Activated naive CD4-positive, alpha-beta T cell treated with anti-CD3 and anti-CD28 coated beads, Interleukin-2, amount 10 ng/mL, durations not matched to agents 7 days and 5 days (primary cell): ENCODE results near the gene CCL25.
"Not testable (repeated sequence)": the region's sequence is repeated elsewhere in the genome, so short reads cannot be mapped to it uniquely, and the experiment has no call there.

Experiments
- CTCF ChIA-PET: fragments of 350-600 bp; sonication (Branson Sonifier 250); formaldehyde crosslinking; loops from one replicate; lab custom pipeline; 2021; ENCODE audit warnings: antibody characterized with exemption; lab: Charles Lee
- DNase-seq: peaks from one replicate; pipeline ENCODE4 v3.0.0-alpha.2; 2020
- H3K27ac Mint-ChIP-seq: one replicate; pipeline ENCODE4 v1.8.0; 2021; ENCODE audit warnings: mild to moderate bottlenecking, moderate library complexity, mixed read lengths
- H3K27me3 Mint-ChIP-seq: one replicate; pipeline ENCODE4 v1.8.0; 2021; ENCODE audit warnings: mild to moderate bottlenecking, mixed read lengths
- H3K36me3 Mint-ChIP-seq: one replicate; pipeline ENCODE4 v1.8.0; 2021; ENCODE audit warnings: mixed read lengths
- H3K4me1 Mint-ChIP-seq: one replicate; pipeline ENCODE4 v1.8.0; 2021; ENCODE audit warnings: mixed read lengths
- H3K4me3 Mint-ChIP-seq: one replicate; pipeline ENCODE4 v1.8.0; 2021; ENCODE audit warnings: mild to moderate bottlenecking, moderate library complexity, mixed read lengths
- H3K9me3 Mint-ChIP-seq: one replicate; pipeline ENCODE4 v1.8.0; 2021; ENCODE audit warnings: mixed read lengths

Gene CCL25

GRCh38 chr19:8033287-8034177, 19.0 kb upstream of the CCL25 start:
- peaks cover 57% of the 10 kb centered on the region for H3K27me3 Mint-ChIP-seq
- H3K4me3 Mint-ChIP-seq, H3K9me3 Mint-ChIP-seq, H3K4me1 Mint-ChIP-seq, H3K36me3 Mint-ChIP-seq, DNase-seq, CTCF ChIA-PET, H3K27ac Mint-ChIP-seq: not testable (repeated sequence)

DNA sequence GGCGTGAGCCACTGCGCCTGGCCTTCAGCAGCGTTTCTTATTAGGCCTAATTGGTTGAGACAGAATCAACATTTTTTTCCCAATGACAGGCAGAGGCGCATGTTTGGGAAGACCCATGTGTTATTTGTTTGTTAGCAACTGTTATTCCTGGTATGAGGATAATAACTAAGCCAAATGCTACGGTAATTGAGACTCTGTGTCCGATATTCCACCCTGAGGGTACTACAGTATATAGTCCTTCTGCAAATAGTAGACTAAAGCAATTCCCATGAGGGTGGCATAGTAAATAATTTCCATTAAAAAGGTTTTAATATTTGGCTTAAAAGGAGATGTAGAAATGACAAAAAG, 18.4 kb upstream of the CCL25 start:
- DNase-seq: no peak
- Mint-ChIP-seq H3K4me1 (no peaks in the 10 kb centered on the region), H3K4me3 (no peak overlapping the region), H3K36me3 (no peaks in the 10 kb centered on the region), H3K9me3 (no peaks in the 10 kb centered on the region), H3K27me3 (peaks cover 57% of the 10 kb centered on the region), H3K27ac (no peak overlapping the region)
- CTCF ChIA-PET: no interaction called here

- DNase-seq: no peak
- H3K27me3 Mint-ChIP-seq: peaks cover 49% of the 10 kb centered on the region
- CTCF ChIA-PET: no interaction called here
- no peaks in the 10 kb centered on the region for H3K4me1 Mint-ChIP-seq
- no peak overlapping the region for H3K27ac Mint-ChIP-seq
- no peaks in the 10 kb centered on the region for H3K36me3 Mint-ChIP-seq
- no peaks in the 10 kb centered on the region for H3K9me3 Mint-ChIP-seq
- H3K4me3 Mint-ChIP-seq: no peak overlapping the region
Measured at GRCh38 chr19:8036434-8037099, 16.0 kb upstream of the CCL25 start.

GRCh38 chr19:8038815-8039214, 13.7 kb upstream of the CCL25 start:
- Mint-ChIP-seq H3K4me3 (no peak overlapping the region), H3K36me3 (no peaks in the 10 kb centered on the region)
- CTCF ChIA-PET: no interaction called here

GRCh38 chr19:8039231-8039630, 13.3 kb upstream of the CCL25 start:
- Mint-ChIP-seq H3K9me3 (no peaks in the 10 kb centered on the region), H3K27ac (no peak overlapping the region), H3K4me3 (no peak overlapping the region), H3K27me3 (peaks cover 39% of the 10 kb centered on the region), H3K36me3 (no peaks in the 10 kb centered on the region), H3K4me1 (no peaks in the 10 kb centered on the region)
- CTCF ChIA-PET: no interaction called here
- no peak for DNase-seq

More at GRCh38 chr19:8038815-8039214, 13.7 kb upstream of the CCL25 start:
- peaks cover 38% of the 10 kb centered on the region for H3K27me3 Mint-ChIP-seq
- no peaks in the 10 kb centered on the region for H3K9me3 Mint-ChIP-seq
- DNase-seq: no peak
- H3K4me1 Mint-ChIP-seq: no peaks in the 10 kb centered on the region
- H3K27ac Mint-ChIP-seq: no peak overlapping the region

DNA sequence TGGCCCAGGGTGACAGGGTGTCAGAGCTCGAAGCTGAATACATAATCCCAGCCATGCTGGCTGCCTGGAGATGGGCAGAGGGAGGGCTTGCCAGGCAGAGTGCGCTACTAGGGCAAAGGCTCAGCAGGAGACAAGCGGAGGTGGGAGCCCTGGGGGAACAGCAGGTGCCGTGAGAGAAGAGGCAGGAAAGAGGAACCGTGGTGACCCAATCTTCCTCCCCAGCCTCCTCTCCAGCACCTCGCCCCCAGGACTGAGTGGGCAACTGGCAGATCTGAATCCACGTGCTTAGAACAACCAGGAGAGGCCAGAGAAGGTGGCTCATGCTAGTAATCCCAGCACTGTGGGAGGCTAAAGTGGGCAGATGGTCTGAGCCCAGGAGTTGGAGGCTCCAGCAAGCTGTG, 11.0 kb upstream of the CCL25 start:
- H3K27me3 Mint-ChIP-seq: peaks cover 35% of the 10 kb centered on the region
- H3K36me3 Mint-ChIP-seq: no peaks in the 10 kb centered on the region
- no peaks in the 10 kb centered on the region for H3K4me1 Mint-ChIP-seq
- no peak for DNase-seq
- no peaks in the 10 kb centered on the region for H3K9me3 Mint-ChIP-seq
- CTCF ChIA-PET: no interaction called here
- no peak overlapping the region for H3K27ac Mint-ChIP-seq
- no peak overlapping the region for H3K4me3 Mint-ChIP-seq

GRCh38 chr19:8042900-8043299, 9.7 kb upstream of the CCL25 start:
- no peak for DNase-seq
- Mint-ChIP-seq H3K27me3 (peaks cover 25% of the 10 kb centered on the region), H3K27ac (no peak overlapping the region), H3K36me3 (no peaks in the 10 kb centered on the region), H3K4me3 (no peak overlapping the region), H3K4me1 (peaks cover 6% of the 10 kb centered on the region), H3K9me3 (no peaks in the 10 kb centered on the region)
- CTCF ChIA-PET: no interaction called here

DNA sequence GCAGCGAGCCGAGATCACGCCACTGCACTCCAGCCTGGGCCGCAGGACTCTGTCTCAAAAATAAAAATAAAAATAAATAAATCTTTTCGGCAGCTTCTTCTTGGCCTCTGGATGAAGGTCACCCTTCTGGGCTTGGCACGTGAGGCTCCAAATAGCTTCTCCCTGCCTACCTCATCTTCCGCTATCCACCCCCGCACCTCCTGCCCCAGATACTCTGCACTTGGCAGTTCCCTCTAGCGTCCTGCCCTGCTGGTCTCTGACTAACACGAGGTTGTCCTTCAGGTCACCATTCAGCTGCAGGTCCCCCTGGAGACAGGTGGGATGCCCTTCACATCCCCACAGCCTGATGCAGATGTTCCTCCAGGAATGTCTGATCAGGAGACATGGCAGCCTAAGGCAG, 8.5 kb upstream of the CCL25 start:
- Mint-ChIP-seq H3K4me1 (peaks cover 6% of the 10 kb centered on the region), H3K9me3 (no peaks in the 10 kb centered on the region)
- CTCF ChIA-PET: no interaction called here

GRCh38 chr19:8045872-8046568, 6.5 kb upstream of the CCL25 start:
- H3K27ac Mint-ChIP-seq: no peak overlapping the region
- no peaks in the 10 kb centered on the region for H3K36me3 Mint-ChIP-seq
- H3K4me1 Mint-ChIP-seq: peaks cover 12% of the 10 kb centered on the region
- CTCF ChIA-PET: interaction anchor here (0.8 kb wide), 1 partner anchor 208 kb away, joined by 3 read pairs; no protein-coding TSS in a partner anchor
- peaks cover 39% of the 10 kb centered on the region for H3K27me3 Mint-ChIP-seq
- H3K9me3 Mint-ChIP-seq: no peaks in the 10 kb centered on the region
- no peak for DNase-seq
- H3K4me3 Mint-ChIP-seq: no peak overlapping the region

More for the DNA sequence above, 8.5 kb upstream of the CCL25 start:
- no peak for DNase-seq
- H3K27me3 Mint-ChIP-seq: peaks cover 28% of the 10 kb centered on the region
- H3K36me3 Mint-ChIP-seq: no peaks in the 10 kb centered on the region
- peak overlapping the region; percentile 19 for H3K27ac Mint-ChIP-seq
- H3K4me3 Mint-ChIP-seq: no peak overlapping the region

- CTCF ChIA-PET: interaction anchor here (0.7 kb wide), 1 partner anchor 32 kb away, joined by 3 read pairs; no protein-coding TSS in a partner anchor
- Mint-ChIP-seq H3K27me3 (peaks cover 34% of the 10 kb centered on the region), H3K9me3 (no peaks in the 10 kb centered on the region), H3K4me1 (peaks cover 17% of the 10 kb centered on the region), H3K27ac (no peak overlapping the region), H3K36me3 (no peaks in the 10 kb centered on the region), H3K4me3 (no peak overlapping the region)
- peak; percentile 34 for DNase-seq
Measured at GRCh38 chr19:8046569-8047165, 5.9 kb upstream of the CCL25 start.

DNA sequence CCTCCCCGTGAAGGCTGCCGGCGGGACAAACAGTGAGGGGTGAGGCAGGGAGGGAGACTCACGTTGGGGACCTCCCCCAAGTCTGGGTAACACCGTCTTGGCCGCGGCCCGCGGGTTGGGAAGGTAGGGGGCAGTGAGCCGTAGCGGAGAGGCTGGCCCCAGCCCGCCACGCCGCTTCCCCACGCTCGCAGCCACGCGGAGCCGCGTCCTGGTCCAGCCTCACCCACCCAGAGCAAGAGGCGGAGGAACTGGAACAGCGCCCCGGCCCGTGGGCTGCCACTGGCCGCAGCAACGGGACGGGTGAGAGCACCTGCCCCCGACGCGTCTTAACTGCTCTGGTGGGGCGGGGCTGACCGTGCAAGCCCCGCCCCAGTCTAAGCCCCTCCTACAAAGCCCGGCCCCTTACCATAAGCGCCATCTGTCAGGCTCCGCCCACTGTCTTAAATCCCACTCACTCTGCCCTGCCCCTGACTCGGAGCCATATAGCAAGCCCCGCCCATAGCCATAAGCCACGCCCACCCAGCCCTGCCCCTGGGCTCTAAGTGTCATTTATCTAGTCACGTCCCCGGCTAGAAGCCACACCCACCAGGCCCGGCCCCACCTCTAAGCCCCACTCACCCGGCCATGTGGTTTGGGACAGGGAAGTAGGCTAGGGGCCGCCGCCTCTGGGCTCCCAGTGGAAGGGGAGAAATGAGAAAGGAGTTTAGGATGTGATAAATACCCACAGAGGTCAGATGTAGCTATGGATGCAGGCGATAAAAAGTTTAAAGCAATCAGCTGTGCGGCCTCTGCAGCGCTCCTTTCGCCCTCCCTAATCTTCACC, 2.1 kb upstream of the CCL25 start:
- H3K27ac Mint-ChIP-seq: peak overlapping the region; percentile 80
- H3K4me1 Mint-ChIP-seq: peaks cover 33% of the 10 kb centered on the region
- peaks cover 28% of the 10 kb centered on the region for H3K27me3 Mint-ChIP-seq
- CTCF ChIA-PET: no interaction called here
- H3K4me3 Mint-ChIP-seq: peak overlapping the region; percentile 44
- no peaks in the 10 kb centered on the region for H3K36me3 Mint-ChIP-seq
- H3K9me3 Mint-ChIP-seq: no peaks in the 10 kb centered on the region
- DNase-seq: peak; percentile 92

DNA sequence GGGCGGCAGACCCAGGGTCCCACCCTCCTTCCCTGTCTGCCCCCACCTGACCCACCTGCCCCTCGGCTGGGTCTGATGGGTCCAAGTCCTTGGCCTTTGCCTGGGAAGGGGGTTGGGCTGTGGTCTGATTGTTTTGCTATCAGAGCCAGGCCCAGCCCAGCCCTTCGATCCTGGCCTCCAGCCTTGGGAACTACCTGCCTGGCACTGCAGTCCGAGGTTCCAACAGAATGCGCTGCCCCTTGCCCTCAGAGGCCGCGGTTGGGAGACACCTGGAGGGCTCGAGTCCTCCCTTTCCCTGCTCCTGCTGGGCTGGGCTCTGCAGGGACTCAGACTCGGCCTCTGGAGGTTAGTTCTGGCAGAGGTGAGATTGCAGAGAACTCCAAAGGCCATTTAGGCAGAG, 1.6 kb downstream of the CCL25 start:
- Mint-ChIP-seq H3K27me3 (peaks cover 10% of the 10 kb centered on the region), H3K4me3 (no peak overlapping the region), H3K4me1 (peaks cover 27% of the 10 kb centered on the region), H3K9me3 (no peaks in the 10 kb centered on the region), H3K36me3 (no peaks in the 10 kb centered on the region), H3K27ac (no peak overlapping the region)
- no peak for DNase-seq
- CTCF ChIA-PET: interaction anchor here (1.1 kb wide), 1 partner anchor 52 kb away, joined by 3 read pairs; no protein-coding TSS in a partner anchor

DNA sequence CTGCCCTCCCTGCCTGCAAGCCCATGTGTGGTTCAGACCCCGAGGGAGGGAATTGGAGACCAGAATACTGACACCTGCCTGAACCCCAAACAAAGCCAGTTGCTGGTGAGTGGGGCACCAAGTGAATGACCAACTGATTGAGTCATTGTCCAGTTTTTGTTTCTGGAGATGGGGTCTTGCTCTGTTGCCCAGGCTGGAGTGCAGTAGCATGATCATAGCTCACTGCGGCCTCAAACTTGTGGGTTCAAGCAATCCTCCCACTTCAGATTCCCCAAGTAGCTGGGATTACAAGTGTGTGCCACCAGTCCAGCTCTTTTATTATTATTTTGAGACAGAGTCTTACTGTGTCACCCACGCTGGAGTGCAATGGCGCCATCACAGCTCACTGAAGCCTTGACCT, 4.0 kb downstream of the CCL25 start:
- H3K27me3 Mint-ChIP-seq: no peaks in the 10 kb centered on the region
- no peak overlapping the region for H3K4me3 Mint-ChIP-seq
- no peak for DNase-seq
- H3K27ac Mint-ChIP-seq: no peak overlapping the region
- CTCF ChIA-PET: no interaction called here
- H3K9me3 Mint-ChIP-seq: no peaks in the 10 kb centered on the region
- no peaks in the 10 kb centered on the region for H3K36me3 Mint-ChIP-seq
- peaks cover 17% of the 10 kb centered on the region for H3K4me1 Mint-ChIP-seq
